Stimulated activated CD8-positive, alpha-beta memory T cell treated with anti-CD3 and anti-CD28 coated beads, Interleukin-7, amount 100 ng/mL, for 24 hours (primary cell): ENCODE measurements around the gene MAP4K2.
"Not testable (repeated sequence)": the region's sequence is repeated elsewhere in the genome, so short reads cannot be mapped to it uniquely, and the experiment has no call there.

Experiments
- DNase-seq: peaks from one replicate; pipeline ENCODE4 v3.0.0-alpha.2; 2020; ENCODE audit warnings: low read depth

MAP4K2 gene

DNA sequence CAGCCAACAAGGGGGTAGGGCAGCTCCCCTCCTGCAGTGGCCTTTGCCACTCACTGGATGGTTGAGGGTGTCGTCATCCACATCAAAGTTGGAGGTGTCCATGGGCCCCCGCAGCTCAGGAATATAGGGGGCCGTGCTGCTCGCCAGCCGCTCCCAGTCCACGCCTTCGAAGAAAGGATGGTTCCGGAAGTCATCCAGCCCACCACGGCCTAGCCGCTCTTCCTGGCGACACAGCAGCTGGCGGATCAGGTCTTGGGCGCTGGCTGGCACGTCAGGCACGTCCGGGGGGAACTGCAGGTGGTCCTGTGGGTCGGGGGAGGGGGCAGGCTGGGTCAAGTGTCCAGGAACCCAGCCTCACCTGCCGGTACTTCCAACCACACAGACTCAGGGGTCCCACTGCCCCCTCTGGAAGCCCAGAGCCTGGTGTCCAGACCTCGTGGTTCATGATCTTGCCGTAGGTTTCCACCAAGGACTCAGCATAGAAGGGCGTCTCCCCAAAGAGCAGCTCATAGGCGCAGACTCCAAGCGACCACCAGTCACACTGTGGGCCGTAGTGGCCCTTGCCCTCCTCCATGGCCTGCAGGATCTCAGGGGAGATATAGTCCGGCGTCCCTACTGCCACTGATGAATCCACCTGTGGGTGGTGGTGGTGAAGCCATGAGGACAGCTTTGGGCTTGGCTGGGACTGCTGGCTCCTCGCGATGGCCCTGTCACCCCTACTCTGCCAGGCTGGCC is 35.8 kb upstream of the MAP4K2 start:
- no peak for DNase-seq

DNA sequence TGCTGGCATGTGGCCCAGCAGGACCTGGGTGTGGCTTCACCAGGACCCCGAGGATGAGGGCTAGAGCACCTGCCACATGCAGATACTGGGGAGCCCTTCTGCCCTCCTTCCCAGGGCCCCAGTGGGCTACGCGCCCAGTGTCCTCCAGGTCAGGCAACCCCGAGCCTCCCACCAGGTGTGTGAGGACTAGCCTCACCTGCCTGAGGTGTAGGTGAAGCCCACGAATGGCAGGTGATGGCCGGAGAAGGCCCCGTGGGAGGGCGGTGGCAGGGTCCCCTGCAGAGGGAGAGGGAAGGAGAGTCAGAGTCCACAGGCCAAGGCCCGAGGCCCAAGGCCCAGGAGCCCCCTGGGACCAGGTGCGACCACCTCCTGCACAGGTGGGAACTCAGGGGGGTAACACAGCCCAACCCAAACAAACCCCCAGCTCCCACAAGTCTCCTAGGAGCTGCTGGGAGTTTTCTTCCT is 34.9 kb upstream of the MAP4K2 start:
- no peak for DNase-seq

DNA sequence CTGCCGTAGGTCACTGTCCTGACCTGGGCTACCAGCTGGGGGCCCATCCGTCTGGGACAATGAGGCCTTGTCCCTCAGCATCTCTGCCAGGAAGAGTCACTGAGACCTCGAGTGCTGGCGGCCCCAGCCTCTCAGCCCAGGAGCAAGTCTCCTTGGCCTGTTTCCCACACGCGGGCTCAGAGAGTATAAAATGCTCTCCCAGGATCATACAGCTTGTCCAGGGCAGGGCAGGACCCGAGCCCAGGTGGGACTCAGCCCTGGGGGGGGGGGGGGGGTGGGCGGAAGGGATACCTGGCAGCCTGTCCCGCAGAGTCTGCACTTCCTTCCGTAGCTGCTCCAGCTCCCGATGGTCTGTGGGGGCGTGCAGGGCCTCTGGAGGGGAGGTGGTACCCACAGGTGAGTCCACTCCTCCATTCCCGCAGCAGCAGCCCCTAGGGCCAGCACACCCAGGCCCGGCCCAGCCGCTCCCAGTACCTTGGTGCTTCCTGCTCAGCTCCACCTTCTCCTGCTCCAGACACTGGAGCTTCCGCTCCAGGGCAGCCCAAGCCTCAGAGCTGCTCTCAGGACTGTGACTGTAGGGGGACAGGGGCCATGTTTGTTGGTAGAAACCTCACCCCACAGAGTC is 33.5 kb upstream of the MAP4K2 start:
- no peak for DNase-seq

DNA sequence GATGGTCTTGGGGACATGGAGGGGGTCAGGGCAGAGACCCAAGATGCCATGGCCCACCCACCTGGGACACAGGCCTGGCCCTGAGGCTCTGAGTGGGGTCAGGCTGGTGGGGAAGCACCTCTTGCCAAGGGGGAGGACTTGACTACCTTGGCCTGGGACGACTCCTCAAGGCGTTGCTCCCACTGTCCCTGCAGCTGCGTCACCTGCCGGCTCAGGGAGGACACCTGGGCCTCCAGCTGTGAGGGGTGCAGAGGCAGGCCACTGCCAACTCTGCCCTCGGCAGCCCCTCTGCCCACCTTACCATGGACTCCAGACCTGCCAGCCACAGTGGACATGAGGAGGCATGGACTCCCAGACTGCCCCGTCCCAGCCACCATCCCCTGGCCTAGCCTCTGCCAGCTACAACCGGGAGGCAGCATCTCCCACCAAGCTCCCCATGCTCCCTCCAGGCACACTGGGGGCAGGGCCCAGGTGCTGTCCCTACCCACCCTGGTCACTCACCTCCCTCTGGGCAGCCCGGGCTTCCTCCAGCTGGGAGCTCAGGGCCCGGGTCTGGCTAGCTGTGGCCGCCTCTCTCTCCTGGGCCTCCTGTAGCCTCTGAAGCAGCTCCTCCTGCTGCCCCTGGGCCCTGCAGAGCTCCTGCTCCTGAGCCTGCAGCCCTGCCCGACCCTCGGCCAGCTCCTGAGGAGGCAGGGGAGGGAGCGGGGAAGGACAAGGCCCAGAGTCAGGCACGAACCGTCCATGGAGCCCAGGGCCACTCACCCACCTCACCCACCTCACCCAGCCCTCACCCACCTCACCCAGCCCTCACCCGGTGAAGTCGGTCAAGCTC is 32.8 kb upstream of the MAP4K2 start:
- DNase-seq, result no peak

DNA sequence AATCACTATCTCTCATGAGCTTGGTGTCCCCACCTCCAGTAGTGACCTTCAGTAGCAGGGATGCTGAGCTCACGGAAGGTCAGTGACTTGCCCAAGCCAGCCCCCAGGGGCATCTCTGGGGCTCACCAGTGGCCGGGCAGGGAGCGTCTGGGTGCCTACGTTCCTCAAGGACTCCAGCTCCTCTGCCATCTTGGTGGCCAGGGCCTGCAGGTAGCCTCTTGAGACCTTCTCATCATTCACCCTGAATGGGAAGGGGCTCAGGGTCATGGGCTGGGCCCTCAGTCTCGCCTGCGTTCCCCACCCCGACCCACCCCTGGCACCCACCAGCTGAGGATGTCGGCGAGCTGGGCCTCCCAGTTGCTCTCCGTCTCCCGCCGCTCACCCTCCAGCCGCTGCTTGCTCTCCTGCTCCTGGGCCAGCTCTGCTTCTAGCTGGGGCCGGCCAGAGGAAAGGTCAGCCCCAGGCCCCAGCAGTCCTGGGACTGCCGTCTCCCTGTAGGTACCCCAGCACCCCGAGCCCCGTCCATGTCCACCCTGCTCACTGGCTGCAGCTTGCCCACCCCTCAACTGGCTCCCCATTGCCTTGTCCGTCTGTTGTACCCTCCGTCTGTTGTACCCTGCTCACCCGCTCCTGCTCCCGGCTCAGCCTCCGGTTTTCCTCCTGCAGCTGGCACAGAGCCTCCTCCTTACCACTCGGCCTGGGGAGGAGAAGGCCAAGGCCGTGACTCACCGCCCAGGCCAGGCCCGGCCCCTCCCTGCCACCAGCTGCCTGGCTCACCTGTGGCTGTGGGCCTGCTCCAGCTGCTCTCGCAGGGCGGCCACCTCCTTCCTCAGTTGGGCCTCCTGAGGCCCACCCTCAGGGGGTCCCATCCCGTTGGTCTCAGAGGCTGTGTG is 32.0 kb upstream of the MAP4K2 start:
- no peak for DNase-seq

DNA sequence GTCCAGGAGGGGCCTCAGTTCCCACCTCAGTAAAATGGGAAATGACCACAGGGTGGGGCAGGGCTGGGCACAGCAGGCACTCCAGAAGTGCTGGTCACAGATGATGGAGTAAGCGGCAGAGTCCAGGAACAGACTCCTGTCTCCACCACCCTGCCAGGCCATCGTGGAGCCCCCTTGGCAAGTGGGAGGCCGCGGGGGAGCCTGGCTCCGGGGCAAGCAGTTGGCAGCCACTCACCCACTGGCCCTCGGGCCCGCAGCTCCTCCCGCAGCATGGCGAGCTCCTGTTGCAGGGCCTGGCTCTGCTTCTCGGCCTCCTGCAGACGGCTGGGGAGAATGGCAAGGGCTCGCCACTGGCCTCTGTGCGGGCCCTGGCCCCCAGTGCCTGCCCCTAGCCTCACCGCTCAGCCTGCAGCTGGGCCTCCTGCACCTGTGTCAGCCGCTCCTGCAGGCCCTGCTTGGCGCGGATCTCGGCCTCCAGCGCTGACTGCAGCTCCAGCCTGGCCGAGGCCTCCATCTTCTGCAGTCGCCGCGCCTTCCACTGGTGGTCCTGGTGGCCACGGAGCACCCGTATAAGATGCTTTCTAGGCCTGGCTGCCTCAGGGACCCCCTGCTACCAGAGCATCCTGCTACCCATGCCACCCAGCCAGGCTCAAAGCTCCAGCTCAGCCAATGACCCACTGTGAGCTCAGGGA is 31.2 kb upstream of the MAP4K2 start:
- no peak for DNase-seq

DNA sequence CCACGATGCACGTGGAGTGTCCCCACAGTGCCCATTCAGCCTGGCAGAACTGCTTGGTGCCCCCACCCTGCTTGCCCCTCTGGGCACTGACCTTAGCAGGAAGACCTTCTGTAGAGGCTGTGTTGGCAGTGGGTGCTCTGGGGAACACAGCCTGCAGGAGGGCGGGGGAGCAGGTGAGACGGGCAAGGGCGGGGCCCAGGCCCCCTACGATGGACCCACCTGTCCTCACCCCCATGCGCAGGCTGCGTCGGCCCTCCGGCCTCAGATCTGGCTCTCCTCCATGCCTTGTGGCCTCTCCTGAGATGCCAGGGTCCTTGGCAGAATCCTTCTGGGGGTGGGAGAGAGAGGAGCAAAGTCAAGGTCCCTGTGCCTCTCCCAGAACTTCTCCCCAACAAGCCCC is 30.5 kb upstream of the MAP4K2 start:
- DNase-seq, result no peak

DNA sequence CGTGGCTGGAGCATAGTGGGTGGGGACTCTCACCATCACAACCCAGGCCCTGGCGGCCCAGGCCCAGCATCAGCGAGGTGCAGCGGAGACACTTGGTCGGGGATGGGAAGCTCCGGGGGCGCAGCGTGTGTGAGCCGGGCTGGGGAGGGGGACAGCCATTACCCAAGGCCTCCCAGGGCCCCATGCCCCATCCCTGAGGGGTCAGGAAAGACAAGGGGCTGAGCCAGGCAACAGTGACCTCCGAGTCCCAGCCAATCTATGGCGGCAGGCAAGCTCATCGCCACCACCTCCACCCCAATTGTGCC is 30.1 kb upstream of the MAP4K2 start:
- no peak for DNase-seq

DNA sequence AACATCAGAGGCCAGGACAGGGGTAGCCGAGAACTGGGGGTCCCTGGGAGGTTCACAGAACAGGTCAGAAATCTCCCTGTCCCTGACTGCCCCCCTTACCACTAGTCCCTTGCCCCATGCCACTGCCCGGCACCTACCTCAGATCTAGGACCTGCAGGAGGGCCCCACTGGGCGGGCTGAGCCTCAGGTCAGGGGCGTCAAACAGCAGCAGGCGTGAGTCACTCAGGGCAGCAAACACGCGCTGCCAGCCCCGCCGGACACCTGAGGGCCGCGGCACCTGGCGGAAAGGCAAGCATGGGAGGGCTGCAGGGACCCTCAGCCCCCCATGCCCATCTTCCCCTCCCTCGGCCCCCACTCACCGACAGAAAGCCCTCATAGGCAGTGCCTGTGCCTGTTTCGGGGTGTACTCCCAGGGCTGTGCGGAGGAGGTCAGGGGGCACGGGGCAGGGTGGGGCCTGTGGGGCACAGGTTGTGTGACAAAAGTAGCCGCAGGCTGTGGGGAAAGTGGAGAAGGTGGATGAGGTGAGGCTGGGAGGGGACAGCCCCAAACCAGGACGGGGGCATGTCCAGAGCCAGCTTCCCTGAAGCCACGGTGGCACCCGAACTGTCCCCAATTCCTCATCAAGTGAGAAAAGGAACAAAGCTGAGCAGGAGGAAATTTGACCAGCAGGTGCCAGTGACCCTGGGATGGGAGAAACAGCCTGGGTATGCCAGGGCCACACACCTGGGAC is 29.6 kb upstream of the MAP4K2 start:
- DNase-seq, result no peak

DNA sequence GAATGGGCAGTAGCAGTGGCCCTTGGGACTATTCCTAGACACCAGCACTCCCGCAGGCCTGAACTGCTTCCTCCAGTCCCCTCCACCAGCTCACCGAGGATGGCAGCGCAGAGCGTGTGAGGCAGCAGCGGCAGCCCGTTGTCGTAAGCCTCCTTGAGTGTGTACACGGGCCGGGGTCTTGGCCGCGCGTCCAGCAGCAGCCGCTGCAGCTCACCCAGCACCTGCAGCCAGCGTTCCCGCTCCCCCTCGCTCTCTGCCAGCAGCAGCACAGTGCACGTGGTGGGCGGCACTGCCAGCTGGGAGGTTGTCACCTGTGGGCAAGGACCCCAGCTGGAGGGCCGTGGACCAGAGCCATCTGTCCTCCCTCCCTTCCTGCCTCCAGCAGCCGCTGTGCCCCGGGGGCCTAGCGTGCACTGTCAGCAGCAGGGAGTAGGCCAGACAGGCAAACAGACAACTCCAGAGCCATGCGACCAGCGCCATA is 28.4 kb upstream of the MAP4K2 start:
- DNase-seq, result no peak

DNA sequence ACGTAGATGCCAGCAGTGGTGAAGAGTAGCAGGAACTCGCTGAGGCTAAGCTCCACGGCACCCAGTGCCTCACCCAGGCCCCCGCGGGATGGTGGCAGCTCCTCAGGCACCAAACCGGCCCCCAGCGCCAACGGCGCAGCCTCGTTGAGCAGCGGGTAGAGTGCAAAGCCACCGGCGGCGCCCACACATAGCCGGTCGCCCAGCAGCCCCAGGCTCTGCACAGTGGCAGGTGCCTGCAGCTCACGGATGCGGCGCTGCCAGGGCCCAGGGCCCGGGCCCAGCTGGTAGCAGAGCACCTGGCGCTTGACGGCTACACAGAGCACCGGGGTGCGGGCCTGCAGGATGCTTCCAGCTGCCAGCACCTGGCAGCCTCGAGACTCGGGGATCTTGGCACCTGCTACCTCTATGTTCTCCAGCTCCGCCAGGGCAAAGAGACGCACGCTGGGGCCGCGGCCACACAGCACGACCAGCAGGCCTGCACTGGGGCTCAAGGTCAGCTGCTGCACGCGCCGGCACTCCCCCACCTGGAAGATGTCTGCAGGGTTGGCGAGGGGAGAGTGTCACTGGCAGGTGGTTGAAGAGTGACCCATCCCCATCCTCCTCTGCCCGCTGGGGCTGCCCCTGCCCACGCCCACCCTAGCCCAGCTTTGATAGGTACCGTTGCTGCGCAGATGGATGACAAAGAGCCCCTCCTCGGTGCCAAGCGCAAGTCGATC is 26.7 kb upstream of the MAP4K2 start:
- no peak for DNase-seq

DNA sequence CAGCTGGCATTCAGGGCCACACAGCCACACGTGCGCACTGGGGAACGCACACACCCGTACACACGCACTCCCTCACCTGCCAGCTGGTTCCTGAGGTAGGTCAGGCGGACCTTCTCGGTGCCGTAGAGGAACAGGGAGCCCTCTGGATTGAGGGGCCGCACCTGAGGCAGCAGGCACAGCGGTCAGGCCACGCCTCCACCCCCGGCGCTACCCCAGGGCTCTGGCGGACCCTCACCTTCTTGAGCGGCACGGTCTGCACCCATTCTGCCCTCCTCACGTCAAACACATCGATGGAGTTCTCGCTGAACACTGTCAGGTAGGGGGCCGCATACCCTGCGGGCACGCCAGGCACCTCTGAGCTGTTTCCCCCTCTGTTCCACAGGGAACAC is 24.4 kb upstream of the MAP4K2 start:
- no peak for DNase-seq

DNA sequence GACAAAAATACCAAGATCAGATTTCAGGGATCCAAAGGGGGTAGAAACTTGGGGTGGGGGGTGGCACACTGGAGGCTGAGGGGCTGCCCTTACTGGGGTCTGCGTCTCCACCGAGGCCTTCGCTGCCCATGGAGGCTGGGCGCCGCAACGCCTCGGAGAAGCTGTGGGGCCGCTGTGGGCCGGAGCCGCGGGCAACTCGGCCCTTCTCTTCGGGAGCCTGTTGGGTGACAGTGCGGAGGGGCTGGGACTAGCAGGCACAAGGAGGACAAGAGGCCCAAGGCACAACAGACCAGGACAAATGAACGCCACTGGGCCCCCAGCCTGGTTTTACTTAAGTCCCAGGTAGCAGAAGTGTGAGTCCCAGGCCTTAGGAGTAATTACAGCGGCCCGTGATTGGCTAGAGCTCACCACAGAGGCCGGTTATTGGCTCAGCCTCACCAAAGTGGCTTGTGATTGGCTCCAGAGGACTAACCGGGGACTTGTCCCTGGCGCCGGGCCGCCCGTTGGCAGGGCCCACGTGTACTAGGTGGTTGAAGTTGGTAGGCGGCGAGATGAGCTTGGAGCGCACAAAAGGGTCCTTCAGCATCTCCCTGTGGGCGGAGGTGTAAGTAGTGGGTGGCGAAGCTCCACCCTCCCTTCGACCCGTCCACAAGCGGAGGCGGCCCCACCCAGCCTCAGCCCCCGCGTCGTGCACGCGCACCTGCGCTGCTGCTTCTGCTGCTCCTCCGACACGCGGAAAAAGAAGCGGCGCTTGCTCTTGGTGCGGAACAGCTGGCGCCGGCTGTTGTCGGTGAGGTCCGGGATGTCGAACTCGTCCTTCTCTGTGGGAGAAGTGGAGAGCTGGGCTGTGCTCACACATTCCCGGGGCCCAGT is 23.8 kb upstream of the MAP4K2 start:
- DNase-seq, result no peak

DNA sequence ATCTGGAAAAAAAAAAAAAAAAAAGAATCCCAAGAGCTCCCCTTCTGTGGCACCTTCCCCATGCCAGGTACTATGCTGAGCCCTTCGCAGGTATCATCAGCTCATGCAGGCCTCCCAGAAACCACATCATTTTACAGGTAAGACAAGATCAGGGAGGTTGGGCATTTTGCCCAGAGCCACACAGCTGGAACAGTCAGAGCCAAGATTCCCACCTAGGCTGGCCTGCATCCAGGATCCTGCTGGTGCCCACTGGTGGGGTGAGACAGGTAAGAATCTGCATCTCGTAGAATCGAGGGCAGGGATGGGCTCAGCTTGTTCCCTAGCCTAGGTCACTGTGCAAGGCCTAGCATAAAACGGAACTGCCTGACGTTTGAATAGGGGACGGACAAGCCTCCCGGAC is 23.0 kb upstream of the MAP4K2 start:
- no peak for DNase-seq

DNA sequence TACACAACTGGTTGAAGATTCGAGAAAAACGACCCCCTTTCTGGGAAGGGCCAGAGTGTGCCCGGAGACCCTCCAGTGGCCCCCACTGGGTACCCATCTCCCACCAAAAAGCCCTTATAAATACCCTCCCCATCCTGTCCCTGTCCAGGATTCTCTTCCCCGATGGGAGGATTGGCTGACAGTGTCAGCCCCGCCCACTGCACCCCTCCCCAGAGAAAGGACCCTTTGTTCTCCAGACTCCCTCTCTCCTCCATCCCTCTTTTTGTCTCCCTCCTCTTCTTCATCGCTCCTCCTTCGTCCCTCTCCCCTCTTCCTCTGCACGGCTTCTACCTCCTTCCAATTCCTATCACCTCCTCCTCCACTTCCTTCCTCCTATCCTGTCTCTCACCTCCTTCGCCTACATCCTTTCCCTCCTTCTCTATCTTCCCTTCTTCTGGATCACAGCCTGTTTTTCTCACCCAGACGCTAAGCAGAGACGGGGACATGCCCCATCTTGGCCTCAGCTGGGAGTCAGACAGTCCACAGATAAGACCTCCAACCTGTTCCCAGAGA is 20.6 kb upstream of the MAP4K2 start:
- no peak for DNase-seq

DNA sequence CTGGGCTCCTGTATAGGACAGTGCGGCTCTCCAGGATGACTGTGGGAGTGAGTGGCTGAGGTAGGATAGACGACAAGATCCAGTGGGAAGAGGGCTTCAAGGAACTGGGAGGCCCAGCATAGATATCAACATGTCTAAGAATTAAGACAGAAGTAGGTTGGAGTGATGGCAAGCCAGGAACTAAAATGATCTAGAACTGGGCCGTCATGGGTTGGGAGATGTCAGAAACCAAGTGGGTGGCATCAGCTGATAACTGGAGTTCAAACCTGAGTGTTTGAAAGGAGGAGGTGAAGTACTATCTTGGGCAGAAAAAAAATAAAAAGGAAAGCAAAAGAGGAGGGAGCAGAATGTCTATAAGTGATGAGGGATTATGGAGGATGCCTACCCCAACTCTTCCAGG is 14.5 kb upstream of the MAP4K2 start:
- DNase-seq, result no peak

DNA sequence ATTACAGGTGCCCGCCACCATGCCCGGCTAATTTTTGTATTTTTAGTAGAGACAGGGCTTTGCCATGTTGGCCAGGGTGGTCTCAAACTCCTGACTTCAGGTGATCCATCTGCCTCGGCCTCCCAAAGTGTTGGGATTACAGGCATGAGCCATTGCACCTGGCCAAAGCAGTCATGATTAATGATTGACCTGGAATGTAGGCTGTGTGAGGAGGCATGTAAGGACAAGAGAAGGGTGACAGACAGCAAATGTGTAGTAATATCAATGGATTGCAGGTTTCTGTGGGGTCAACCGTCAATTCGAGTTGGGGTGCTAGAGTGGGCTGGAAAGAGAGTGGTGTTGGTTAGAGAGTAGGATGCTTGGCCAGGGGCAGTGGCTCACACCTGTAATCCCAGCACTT is 12.4 kb upstream of the MAP4K2 start:
- DNase-seq, result not testable (repeated sequence)

DNA sequence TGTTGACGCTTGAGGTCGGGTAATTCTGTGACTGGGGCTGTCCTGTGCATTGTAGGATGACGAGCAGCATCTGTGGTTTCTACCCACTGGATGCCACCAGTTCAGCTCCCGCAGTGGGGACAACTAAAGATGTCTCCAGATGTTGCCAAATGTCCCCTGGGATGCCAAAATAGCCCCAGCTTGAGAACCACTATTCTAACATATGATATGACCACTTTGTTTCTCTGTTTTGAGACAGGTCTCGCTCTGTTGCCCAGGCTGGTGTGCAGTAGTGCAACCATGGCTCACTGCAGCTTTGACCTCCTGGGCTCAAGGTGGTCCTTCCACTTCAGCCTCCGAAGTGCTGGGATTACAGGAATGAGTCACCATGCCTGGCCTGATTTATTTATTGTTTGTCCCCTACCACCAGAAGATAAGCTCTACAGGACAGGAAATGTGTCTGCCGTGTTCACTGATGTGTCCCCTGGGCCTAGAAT is 11.7 kb upstream of the MAP4K2 start:
- DNase-seq, result no peak

DNA sequence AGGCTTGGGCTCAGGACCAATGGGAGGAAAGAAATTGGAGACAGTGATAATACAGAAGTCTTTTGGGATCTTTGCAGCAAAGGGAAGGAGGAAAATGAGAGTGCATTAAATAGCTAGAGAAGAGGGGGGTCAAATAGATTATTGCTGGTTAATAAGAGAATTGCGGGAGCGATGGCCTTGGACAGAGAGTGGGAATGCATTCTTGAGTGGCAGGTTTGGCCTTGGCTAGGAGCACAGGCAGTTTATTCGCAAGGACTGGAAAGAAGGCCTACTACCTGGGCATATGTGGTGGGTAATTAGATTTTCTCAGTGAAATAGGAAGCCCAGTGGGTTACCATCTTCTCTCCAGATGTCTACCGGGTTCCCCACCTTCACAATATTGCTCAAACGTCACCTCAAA is 10.8 kb upstream of the MAP4K2 start:
- DNase-seq, result no peak
